Measurements from ENCODE around the gene CCDC188.

CCDC188 gene

DNA sequence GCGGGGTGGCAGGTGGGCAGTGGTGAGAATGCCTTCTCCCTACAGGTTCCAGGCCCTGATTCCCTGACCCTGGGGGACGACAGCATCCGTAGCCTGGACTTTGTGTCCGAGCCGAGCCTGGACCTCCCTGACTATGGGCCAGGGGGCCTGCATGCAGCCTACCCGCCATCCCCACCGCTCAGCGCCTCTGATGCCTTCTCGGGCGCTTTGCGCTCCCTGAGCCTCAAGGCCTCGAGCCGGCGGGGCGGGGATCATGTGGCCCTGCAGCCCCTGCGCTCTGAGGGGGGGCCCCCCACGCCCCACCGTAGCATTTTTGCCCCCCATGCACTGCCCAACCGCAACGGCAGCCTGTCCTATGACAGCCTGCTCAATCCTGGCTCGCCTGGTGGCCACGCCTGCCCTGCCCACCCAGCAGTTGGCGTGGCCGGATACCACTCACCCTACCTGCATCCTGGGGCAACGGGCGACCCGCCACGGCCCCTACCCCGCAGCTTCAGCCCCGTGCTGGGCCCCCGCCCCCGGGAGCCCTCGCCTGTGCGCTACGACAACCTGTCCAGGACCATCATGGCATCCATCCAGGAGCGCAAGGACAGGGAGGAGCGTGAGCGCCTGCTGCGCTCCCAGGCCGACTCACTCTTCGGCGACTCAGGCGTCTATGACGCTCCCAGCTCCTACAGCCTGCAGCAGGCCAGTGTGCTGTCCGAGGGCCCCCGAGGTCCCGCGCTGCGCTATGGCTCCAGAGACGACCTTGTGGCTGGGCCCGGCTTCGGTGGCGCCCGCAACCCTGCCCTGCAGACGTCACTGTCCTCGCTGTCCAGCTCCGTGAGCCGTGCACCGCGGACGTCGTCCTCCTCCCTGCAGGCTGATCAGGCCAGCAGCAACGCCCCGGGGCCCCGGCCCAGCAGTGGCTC, 7.9 kb downstream of the CCDC188 start:
- no peak for TF ChIP-seq POLR2A (IDR thresholded peaks at IDR 0.05; ENCODE audit: low read depth, low read length)
- no peak for DNase-seq (ENCODE audit: insufficient read length, low spot score)
- no peak for FAIRE-seq

DNA sequence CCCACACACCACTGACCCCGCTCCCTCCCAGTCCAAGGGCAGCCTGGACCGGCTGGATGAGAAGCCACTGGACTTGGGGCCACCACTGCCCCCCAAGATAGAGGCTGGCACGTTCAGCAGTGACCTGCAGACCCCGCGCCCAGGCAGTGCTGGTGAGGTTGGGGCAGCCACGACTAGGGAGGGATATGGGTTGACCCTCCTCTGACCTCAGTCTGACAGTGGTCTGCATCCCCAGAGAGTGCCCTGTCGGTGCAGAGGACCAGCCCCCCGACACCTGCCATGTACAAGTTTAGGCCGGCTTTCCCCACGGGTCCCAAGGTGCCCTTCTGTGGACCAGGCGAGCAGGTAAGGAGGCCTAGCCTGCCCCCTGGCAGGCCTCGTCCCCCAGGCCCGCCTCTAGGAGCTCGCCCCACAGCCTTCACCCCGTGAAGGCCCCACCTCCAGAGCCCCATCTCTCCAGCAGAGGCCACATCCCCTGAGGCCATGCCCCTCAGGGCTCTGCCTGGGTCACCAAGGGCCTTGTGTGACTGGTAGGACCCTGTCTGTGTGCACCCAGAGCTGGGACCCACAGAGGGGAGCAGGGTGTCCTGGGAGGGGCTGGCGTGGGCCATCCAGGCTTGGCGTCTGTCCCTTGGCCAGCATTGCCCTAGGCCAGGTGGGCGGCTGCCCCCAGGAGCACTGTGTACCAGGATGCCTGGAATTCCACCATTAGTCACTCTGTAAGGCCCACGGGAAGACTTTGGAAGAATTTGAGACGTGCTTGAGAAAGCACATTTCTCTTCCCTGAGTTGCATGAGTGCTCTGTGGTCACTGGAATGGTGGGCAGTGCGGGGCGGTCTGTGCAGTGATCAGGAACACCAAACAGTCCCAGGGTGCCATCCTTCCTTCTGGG, 9.4 kb downstream of the CCDC188 start:
- FAIRE-seq (no peak), DNase-seq (ENCODE audit: insufficient read length, low spot score) (no peak)
- no peak for TF ChIP-seq POLR2A (IDR thresholded peaks at IDR 0.05; ENCODE audit: low read depth, low read length)

DNA sequence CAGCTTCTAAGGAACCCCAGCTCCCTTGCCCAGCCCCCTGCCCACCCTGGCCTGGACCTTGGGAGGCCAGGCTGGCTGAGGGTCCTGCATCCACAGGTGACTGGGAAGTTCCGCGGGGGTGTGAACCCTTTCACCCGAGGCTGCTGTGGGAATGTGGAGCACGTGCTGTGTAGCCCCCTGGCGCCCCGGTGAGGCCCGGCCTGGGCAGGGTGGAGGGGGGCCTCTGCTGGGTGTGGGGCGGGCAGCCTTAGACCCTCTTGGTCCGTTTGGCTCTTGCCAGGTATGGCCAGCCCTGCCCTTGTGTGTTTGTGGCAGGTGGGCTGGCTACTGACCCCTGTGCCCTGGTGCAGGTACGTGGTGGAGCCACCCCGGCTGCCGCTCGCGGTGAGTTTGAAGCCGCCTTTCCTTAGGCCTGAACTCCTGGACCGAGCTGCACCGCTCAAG, 10.3 kb downstream of the CCDC188 start:
- no peak for DNase-seq (ENCODE audit: insufficient read length, low spot score)
- TF ChIP-seq POLR2A (IDR thresholded peaks at IDR 0.05; ENCODE audit: low read depth, low read length): no peak
- no peak for FAIRE-seq

DNA sequence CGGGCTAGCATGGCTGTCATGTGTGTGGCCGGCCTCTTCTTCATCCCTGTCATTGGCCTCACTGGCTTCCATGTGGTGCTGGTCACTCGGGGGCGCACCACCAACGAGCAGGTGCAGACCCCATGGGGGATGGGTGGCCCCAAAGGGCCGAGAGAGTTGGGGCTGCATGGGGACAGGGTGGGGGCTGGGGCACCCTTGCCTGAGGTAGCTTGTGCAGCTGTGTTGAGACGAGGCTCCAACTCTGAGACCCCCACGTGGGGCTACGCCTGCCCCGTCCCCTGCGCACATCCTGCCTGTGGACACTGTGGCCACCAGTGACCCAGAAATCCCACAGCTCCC, 10.8 kb downstream of the CCDC188 start:
- FAIRE-seq (no peak), DNase-seq (ENCODE audit: insufficient read length, low spot score) (no peak)
- TF ChIP-seq POLR2A (IDR thresholded peaks at IDR 0.05; ENCODE audit: low read depth, low read length): no peak

DNA sequence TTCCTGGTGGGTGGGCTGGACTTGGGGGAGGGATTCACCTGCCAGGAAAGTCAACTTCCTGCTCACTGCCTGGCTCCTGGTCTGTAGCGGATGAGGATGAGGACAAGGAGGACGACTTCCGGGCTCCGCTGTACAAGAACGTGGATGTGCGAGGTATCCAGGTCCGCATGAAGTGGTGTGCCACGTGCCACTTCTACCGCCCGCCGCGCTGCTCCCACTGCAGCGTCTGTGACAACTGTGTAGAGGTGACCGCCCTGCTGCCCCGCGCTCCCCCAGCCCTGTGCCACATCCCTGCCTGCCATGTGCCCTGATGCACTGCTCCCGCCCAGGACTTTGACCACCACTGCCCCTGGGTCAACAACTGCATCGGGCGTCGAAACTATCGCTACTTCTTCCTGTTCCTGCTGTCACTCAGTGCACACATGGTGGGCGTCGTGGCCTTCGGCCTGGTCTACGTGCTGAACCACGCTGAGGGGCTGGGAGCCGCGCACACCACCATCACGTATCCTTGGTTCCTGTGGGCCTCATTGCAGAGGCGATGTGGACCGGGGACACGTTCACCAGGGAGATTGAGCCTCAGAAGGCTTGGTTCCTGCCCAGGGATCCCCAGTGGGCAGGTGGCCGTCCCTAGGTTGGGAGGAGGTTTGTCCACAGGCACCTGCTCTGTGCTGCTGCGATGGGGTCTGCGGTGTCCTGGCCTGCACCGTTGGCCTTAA, 11.3 kb downstream of the CCDC188 start:
- no peak for DNase-seq (ENCODE audit: insufficient read length, low spot score)
- TF ChIP-seq POLR2A (IDR thresholded peaks at IDR 0.05; ENCODE audit: low read depth, low read length): no peak
- no peak for FAIRE-seq

DNA sequence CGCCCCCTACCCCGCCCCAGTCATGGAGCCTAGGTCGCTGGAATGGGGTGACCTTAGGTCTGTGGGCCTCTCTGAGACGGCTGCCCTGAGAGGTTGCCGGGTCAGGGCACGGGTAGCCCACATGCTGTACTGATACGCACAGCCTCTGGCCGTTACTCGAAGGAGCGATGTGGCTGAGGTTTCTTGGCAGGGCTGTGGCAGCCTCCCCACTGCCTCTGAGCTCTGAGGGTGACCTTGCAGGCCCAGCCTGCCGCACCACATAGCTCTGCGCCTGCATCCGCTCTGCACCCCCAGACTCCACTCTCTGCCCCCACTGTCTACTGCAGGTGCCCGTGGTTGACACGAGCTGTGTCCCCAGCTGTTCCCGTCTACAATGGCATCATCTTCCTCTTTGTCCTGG, 12.0 kb downstream of the CCDC188 start:
- DNase-seq (ENCODE audit: insufficient read length, low spot score): no peak
- TF ChIP-seq POLR2A (IDR thresholded peaks at IDR 0.05; ENCODE audit: low read depth, low read length): no peak
- no peak for FAIRE-seq

DNA sequence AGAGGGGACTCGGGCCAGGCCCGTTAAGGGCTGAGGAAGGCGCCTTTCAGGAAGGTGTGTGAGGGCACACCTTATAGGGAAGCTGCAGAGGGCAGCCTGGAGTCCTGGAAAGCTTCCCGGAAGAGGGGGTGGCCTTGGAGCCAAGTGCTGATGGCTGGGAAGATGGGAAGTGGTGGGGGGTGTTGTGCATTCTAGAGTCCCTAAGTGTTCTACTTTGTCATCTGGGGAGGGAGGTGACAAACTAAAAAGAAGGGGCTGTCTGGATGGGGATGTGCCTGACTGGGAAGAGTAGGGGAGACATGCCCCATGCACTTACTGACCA, 12.5 kb downstream of the CCDC188 start:
- FAIRE-seq: no peak
- no peak for TF ChIP-seq POLR2A (IDR thresholded peaks at IDR 0.05; ENCODE audit: low read depth, low read length)
- no peak for DNase-seq (ENCODE audit: insufficient read length, low spot score)

DNA sequence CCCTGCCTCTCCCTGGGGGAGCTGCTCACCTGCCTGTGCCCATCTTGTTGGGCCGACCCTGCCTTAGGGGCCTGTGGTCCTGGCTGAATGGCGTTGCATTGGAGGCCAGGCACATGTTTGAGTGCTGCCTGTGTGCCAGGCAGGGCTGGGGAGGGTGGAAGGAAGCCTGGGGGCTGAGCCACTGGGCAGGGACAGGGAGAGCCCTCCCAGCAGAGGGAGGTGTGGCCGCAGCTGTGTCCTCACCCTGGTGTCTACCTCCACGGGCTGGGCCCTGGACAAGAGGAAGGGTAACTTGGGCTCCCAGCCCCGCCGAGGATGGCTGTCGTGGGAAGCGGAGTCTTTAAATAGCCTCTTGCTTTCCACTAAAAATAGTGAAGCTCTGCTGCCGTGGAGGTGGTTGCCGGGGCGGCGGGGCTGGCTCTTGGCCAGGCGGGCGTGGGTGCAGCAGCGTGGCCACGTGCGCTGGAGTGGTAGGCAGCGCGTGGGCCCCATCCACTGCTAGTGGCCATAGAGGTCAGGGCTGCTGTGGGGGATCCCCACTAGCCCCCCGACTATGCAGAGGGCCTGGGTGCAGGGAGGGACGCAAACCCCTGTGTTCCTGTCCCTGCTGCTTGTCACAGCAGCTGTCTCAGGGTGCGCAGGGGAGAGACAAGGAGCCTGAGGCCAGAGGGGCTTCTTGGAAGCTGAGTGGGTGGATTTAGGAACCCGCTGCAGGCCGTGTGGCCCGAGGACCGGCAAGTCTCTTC, 13.0 kb downstream of the CCDC188 start:
- no peak for TF ChIP-seq POLR2A (IDR thresholded peaks at IDR 0.05; ENCODE audit: low read depth, low read length)
- FAIRE-seq (no peak), DNase-seq (ENCODE audit: insufficient read length, low spot score) (no peak)

DNA sequence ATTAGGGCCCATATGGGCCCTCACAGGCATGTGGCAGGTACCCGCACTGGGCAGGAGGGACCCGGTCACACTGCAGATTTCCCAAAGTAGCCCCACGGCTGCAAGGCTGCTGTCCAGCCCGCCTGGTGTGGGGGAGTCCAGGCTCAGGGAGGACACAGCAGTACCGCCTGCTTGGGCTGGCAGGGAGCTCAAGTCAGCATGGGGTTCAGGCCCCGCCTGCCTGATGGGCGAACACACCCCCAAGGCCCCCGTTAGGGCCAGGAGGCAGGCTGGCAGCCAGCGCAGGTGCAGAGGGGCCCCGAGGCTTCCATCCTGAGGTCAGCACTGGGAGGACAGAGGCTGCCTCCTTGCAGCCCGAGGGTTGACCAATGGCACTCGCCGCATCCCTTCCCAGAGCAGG, 13.7 kb downstream of the CCDC188 start:
- no peak for FAIRE-seq
- no peak for TF ChIP-seq POLR2A (IDR thresholded peaks at IDR 0.05; ENCODE audit: low read depth, low read length)
- DNase-seq (ENCODE audit: insufficient read length, low spot score): no peak

DNA sequence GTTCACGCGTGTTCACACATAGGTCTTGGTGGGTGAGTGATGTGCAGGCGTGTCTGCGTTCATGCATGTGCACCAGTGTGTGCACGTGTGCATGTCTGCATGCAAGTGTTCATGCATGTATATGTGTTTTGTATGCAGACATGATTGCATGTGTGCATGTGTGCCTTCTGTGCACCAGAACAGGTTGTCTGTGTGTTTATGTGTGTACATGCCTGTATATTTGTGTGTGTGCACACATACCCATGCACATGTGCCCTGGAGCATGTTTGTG, 14.3 kb downstream of the CCDC188 start:
- TF ChIP-seq POLR2A (IDR thresholded peaks at IDR 0.05; ENCODE audit: low read depth, low read length): no peak
- DNase-seq (ENCODE audit: insufficient read length, low spot score) (no peak), FAIRE-seq (no peak)

DNA sequence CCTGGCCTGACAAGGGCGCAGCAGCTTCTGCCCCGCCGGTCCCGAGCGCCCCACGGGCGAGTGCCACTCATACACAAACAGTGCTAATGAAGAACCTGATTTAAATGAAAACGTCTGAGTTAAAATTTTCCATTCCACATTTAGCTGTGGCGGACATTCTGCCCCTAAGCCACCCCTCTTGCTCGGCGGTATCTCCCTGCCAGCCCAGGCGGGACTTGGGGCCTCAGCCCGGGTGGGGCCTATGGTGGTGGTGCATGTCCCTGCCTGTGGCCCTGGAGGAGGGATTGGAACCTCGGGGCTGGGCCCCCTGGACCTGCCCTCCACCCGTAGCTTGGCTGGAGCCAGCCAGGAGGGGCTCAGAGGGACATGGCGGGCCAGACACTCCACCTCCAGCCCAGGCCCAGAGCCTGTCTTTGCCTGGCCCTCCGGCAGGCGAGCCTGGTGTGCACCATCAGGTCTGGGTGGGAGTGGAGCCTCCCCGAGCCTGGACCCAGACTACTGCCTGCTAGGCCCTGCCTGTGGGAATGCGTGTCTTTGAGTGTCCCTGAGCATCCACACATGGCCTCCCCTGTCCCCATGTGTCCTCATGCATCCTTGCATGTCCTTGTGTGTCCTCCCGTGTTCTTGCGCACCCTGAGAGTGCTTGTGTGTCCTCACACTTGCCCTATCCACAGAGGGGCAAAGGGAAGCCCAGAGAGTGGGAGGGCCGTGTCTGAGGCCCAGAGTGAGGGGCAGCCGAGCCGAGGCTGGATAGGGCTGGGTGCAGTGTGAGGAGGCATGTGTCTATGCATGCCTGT, 14.9 kb downstream of the CCDC188 start:
- TF ChIP-seq POLR2A (IDR thresholded peaks at IDR 0.05; ENCODE audit: low read depth, low read length): no peak
- DNase-seq (ENCODE audit: insufficient read length, low spot score): no peak

DNA sequence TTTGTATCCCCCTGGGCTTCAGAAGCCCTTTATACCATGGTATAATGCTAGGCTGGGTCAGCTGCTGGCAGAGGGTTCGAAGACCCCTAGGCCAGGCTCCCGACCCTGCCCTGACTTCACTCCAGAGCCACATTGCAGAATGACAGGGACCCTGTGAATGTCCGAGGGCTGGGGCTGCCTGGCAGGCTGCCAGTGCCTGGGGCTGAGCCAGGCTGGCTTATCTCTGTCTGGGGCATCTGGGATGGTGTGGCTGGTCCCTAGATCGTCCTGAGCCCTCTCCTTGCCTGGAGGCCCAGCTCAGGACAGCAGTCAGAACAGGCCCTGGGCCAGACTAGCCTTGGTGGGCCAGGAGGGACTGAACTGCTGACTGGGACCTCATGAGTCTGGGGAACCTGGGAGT, 15.6 kb downstream of the CCDC188 start:
- DNase-seq (ENCODE audit: insufficient read length, low spot score) (no peak), FAIRE-seq (no peak)
- TF ChIP-seq POLR2A (IDR thresholded peaks at IDR 0.05; ENCODE audit: low read depth, low read length): no peak

More for the DNA sequence above, 14.9 kb downstream of the CCDC188 start:
- no peak for FAIRE-seq
